AG04449 (cell line): ENCODE data around the gene EMILIN3.

Experiments
- CTCF ChIA-PET: fragments of 350-600 bp; formaldehyde crosslinking; extraction: SDS; loops from one replicate; lab custom pipeline; 2021; ENCODE audit warnings: antibody characterized with exemption; lab: Yijun Ruan, JAX
- POLR2A ChIA-PET: fragments of 400-600, 350-600 bp; formaldehyde crosslinking; extraction: SDS; loops from one replicate; lab custom pipeline; 2020; ENCODE audit warnings: antibody characterized with exemption, inconsistent platforms; lab: Yijun Ruan, JAX
- DNase-seq: peaks from one replicate; pipeline ENCODE4 v3.0.0-alpha.2; 2010; ENCODE audit warnings: low read depth, low spot score
- H3K4me3 ChIP-seq: 2 replicates; pipeline ENCODE4 v1.5.1; 2011; ENCODE audit warnings: low read depth, mild to moderate bottlenecking, control low read depth, low read length
- TF ChIP-seq, protein P1 (sequence below): IDR thresholded peaks from one replicate; pipeline ENCODE4 v1.5.1; 2011; ENCODE audit warnings: mild to moderate bottlenecking, moderate library complexity, low read length, control low read depth, inconsistent platforms; ENCODE audit not compliant: insufficient read depth; ENCODE audit errors: missing control alignments

Gene EMILIN3

DNA sequence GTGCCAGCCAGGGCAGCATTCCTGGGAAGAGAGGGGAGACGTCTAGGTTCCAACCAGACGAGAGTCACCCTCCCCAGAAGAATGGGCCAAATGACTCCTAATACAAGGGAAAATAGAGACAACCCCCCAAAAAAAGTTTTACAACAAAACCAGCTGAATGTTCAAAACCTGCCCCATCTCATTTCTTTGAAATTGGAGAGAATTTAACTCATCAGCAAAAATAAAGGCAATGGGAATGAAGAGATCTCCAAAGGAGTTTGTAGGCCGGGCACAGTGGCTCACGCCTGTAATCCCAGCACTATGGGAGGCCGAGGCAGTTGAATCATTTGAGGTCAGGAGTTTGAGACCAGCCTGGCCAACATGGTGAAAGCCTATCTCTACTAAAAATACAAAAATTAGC lies 9.7 kb upstream of the EMILIN3 start:
- CTCF ChIA-PET: interaction anchor here (0.8 kb wide), 1 partner anchor 35 kb away, joined by 3 read pairs; no protein-coding TSS in a partner anchor
- no peak overlapping the region for H3K4me3 ChIP-seq

DNA sequence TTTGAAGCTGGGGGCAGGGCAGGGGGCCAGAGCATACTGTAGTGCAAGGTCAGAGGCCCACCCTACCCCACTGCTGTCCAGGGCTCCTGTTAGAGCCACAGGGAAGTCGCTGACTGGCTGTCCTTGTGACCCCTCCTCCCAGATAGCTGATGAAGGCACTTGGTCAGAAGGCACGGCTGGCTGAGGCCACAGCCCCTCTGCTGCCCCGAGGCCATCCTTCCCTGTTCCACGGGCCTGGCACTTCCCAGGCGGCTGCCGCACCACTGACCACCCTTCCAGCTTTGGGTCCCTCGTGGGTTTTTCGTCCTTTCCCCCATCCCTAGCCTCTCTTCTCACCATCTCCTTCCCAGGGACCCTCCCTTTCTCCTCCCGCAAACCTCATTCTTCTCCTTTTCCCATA lies 9.2 kb upstream of the EMILIN3 start:
- no peak overlapping the region for H3K4me3 ChIP-seq
- TF ChIP-seq, protein P1, sequence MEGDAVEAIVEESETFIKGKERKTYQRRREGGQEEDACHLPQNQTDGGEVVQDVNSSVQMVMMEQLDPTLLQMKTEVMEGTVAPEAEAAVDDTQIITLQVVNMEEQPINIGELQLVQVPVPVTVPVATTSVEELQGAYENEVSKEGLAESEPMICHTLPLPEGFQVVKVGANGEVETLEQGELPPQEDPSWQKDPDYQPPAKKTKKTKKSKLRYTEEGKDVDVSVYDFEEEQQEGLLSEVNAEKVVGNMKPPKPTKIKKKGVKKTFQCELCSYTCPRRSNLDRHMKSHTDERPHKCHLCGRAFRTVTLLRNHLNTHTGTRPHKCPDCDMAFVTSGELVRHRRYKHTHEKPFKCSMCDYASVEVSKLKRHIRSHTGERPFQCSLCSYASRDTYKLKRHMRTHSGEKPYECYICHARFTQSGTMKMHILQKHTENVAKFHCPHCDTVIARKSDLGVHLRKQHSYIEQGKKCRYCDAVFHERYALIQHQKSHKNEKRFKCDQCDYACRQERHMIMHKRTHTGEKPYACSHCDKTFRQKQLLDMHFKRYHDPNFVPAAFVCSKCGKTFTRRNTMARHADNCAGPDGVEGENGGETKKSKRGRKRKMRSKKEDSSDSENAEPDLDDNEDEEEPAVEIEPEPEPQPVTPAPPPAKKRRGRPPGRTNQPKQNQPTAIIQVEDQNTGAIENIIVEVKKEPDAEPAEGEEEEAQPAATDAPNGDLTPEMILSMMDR: no peak
- ChIA-PET CTCF (interaction anchor here (0.8 to 1.2 kb wide), 2 partner anchors 11 to 35 kb away, joined by 3 read pairs; no protein-coding TSS in a partner anchor), POLR2A (no interaction called here)
- DNase-seq: no peak

More for the DNA sequence above, 9.7 kb upstream of the EMILIN3 start:
- POLR2A ChIA-PET: no interaction called here
- TF ChIP-seq, protein P1: no peak
- no peak for DNase-seq

DNA sequence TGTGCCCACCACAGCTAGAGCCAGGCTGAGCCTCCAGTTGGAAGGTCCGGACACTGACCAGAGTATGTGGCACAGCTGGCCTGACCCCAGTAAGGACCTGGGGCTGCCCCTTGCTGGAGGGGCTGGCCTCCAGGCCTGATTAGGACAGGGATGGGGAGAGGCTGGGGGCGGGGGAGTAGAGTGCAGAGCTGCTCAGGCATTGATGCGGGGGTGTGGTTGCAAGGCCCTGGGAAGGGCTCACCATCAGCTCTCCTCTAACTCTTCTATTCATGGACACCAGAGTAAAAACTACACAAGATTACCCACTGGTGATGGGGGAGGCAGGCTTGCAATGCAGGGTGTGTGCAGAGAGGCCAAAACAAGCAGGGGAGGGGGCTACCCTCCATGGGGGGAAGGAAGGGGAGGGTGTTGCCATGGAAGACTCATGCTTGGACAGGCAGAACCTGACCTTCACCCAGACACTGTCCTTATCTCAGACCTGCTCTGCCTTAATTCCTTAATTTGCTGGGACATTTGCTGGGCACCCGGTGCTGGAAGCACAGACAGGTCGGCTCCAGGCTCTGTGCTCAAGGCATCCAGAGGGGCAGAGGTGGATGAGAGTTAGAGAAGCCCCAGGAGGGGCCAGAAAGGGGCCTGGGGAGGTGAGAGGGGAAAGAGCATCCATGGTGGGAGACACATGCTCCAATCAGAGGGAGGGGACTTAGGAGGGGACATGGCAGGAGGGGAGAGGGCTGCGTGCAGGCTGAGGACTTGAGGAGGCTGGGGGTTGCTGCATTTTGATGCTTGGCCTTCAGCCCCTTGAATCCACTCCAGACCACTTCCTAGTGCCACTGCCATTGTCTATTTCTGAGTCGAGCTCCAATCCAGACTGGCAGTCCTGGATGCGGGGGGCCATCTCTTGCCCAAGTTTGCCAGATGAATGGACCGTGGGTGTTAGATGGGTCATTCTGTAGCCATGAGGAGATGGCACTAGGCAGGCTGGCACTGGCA lies 7.6 kb upstream of the EMILIN3 start:
- ChIA-PET POLR2A (no interaction called here), CTCF (interaction anchor here (0.6 to 1.5 kb wide), 4 partner anchors 8 to 243 kb away, joined by 3 to 4 read pairs (median 3); no protein-coding TSS in a partner anchor)
- no peak overlapping the region for H3K4me3 ChIP-seq
- TF ChIP-seq, protein P1: no peak
- no peak for DNase-seq

DNA sequence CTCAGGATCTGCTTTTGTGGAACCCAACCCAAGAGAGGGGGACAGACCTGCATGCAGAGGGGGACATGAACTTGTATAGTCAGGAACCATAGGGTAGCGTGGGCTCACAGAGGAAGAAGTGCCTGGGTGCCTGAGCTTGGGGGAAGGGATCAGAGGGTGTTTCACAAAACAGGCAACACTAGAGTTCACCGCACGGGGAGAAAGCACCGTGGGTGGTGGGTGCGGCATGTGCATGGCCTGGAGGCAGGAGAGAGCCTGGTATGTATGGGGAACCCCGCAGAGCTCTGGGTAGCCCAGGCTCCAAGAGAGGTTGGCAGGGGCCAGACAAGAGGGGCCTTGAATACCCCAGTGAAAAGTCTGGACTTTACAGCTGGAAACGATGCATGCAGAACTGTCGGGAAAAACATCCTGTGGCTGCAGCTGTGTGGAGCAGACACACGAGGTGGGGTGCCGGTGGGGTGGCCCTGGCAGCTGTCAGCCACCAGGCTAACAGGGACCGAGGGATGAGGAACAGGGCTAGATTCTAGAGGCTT lies 6.7 kb upstream of the EMILIN3 start:
- ChIA-PET POLR2A (no interaction called here), CTCF (interaction anchor here (0.6 to 1.5 kb wide), 4 partner anchors 9 to 242 kb away, joined by 3 to 4 read pairs (median 3); no protein-coding TSS in a partner anchor)
- TF ChIP-seq, protein P1: no peak
- no peak overlapping the region for H3K4me3 ChIP-seq
- no peak for DNase-seq

DNA sequence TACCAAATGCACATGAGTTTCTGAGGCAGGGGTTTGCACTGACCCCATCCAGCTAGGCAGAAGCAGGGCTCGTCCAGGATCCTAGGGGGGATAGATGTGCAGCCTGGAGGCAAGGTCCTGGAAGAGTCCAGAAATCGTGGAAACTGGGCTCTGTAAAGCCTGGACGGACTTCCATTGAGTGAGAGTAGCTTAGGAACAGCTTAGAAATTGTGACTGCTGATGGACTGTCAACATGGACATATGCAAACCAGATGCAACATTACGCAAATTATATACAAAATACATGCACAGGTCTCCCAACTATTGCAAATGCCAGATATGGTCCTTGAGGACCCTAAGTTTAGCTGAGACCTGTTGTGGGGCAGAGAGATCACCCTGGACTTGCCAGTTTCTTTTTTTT lies 4.8 kb upstream of the EMILIN3 start:
- DNase-seq: no peak
- TF ChIP-seq, protein P1: no peak
- POLR2A ChIA-PET: no interaction called here

DNA sequence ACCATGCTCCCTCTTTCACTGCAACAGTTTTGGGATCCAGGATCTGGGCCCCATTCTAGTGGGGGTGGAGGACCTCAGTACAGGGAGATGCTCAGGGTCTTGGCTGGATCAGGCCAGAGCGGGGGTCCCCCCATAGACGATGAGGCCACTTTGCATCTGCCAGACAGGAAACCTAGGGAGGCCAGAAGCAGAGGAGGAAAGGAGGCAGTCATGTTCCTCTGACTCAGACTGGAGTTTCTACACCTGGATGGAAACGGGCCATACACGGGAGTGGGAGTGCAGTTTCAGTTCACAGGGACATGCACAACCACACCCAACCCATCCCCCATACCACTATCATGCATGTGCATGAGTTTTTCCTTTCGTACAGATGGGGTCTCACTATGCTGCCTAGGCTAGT lies 3.6 kb upstream of the EMILIN3 start:
- DNase-seq: no peak
- ChIA-PET POLR2A (no interaction called here), CTCF (interaction anchor here (0.9 to 1.2 kb wide), 2 partner anchors 11 to 31 kb away, joined by 3 to 4 read pairs; no protein-coding TSS in a partner anchor)
- TF ChIP-seq, protein P1: no peak
- no peak overlapping the region for H3K4me3 ChIP-seq

More for the DNA sequence above, 4.8 kb upstream of the EMILIN3 start:
- CTCF ChIA-PET: no interaction called here
- no peak overlapping the region for H3K4me3 ChIP-seq
